GM19238 (cell line): ENCODE data around the gene DZIP3.
"Not testable (repeated sequence)": the region's sequence is repeated elsewhere in the genome, so short reads cannot be mapped to it uniquely, and the experiment has no call there.

Experiments used
- DNase-seq: peaks from one replicate; pipeline ENCODE4 v3.0.0; 2011; ENCODE audit warnings: low spot score; ENCODE audit not compliant: insufficient read length

DZIP3 gene

DNA sequence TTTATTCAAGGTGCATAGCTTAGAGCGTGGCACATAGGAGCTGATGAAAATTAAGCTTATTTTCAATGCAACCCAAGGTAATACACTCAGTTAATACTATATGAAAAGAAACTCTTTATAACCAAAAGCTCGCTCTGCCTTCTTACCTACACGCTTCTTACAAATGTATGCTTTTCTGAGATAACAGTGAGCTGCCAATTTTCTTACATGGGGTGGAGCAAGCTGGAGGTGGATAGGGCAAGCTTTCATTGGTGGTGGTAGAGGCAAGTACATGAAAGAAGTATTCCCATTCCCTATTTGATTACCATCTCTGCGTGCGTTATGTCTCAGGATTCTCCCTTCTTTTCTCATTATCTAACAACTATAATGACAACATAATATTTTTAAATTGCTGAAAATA is 8.9 kb downstream of the DZIP3 start:
- DNase-seq, result no peak

DNA sequence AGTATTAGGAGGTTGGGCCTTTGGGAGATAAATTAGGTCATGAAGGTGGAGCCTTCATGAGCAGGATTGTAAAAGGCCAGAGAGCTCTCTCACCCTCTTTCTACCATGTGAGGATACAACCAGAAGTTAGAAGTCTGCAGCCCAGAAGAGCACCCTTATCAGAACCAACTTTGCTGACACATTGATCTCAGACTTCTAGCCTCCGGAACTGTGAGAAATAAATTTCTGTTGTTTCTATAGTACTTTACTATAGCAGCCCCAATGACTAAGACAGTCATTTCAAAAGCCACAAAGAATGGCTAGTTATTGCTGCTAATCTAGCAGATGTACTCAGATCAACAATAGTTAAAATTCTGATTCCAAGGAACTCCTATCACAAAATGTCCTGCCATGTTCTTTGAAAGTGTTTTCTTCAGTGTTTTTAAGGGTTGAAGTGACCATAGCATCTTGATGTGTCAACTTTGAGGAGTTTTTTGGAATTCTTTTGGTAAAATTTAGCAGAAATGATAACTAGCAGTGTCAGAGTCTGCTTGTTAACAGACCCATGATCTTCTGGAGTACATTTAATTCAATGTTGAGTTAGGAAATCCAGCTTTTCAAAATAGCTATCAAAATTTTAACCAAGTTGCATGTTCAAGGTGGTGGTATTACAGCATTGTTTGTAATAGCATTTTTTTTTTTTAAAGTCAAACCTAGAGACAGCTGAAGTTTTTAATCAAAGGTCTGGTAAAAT is 10.3 kb downstream of the DZIP3 start:
- DNase-seq, result no peak

DNA sequence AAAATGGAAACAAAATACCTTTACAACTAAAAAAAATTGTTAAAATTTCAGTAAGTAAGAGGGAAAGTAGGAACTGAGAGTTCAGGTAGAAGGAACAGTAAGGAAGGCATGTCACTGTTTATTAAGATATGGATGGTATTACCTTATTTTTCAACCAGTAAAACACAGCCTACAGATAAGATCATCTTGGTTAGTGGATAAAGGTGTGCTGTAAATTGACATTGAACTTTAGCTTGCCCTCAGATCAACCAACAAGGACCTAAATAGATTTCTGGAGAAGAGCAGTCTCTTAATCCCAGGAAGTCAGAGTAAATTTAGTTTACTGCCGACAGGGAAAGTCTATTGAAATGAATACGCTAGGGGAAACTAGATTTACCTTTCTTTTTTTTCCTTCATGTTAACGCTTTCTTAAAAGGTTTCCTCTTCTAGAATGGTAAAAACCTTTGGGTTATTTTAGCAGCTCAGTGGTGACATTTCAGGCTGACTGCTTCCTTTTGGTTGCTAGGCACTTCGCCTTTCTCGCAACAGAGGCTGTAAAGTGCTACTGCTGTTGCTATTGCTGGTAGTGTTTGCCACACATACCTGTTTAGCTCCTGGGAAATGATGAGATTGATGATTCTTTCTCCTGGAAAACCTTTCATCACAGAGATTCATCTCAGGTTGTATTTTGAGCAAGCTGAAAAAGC is 12.9 kb downstream of the DZIP3 start:
- no peak for DNase-seq

DNA sequence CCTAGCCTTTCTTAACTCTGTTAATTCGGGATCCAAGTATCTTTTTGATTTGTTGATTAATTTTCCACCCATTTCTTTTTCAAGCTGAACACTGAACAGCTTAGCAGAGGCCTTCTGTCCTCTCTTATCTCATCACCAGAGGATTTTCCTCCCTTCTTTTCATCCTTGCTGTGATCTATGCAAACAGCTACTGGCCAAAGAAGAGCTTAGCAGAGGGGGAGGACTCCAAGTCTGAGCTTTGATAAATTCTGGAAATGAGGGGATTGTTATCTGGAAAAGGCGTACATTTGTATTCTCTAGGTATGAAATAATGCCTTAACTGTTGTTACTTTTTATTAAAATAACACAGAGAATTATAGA is 13.4 kb downstream of the DZIP3 start:
- DNase-seq, result no peak

DNA sequence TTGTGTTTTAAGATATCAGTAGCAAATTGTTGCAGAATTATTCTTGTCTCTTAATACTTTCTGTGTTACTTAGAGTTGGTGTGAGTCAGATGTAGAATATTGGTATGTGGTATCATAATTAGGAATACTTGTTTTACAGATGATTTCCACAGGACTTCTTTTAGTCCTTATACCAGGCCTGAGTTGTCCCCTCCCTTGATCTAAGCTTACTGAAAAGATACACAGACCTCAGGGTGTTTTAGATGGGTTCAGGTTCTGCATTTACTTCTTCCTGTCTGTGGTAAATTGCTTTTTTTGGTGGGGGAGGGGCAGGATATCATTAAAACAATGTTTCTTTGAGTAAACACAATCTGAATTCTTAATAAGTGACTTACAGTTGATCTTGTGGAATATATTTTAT is 14.2 kb downstream of the DZIP3 start:
- no peak for DNase-seq

DNA sequence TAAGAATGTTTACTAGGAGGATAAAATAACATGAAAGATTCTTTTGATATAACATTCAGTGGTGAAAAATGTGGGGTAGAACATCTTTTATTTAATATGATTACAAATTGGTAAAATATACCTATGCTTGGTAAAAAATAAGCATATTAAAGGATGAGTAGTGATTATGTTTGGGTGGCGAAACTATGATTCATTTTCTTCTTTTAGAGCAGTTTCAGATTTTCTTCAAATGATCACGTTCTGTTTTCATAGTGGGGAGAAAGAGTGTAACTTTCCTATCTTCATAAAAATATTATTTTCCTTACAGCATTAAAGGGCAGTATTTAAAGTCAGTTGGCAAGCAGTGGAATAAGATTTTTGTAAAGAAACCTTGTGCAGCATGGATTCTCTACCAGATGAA is 15.5 kb downstream of the DZIP3 start:
- no peak for DNase-seq

DNA sequence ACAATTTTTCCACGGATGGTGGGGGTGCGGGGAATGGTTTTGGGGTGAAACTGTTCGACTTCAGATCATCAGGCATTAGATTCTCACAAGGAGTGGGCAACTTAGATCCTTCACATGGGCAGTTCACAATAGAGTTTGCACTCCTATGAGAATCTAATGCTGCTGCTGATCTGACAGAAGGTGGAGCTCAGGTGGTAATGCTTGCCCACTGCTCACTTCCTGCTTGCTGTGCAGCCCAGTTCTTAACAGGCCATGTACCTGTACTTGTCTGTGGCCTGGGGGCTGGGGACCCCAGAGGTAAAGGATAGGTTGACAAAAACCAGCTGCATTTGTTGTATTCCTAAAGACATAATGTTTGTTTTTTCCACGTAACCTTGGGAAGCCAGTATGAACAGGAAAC is 16.0 kb downstream of the DZIP3 start:
- DNase-seq, result no peak

DNA sequence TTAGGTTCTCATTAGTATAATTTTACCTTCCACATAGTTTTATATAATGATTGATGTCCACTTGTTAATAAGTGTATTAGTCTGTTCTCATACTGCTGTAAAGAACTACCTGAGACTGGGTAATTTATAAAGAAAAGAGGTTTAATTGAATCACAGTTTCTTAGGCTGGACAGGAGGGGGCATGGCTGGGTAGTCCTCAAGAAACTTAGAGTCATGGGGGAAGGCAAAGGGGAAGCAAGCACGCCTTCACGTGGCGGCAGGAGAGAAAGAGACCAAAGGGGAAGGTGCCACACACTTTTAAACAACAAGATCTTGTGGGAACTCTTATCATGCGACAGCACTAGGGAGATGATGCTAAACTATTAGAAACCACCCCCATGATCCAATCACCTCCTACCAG is 19.2 kb downstream of the DZIP3 start:
- DNase-seq, result no peak

DNA sequence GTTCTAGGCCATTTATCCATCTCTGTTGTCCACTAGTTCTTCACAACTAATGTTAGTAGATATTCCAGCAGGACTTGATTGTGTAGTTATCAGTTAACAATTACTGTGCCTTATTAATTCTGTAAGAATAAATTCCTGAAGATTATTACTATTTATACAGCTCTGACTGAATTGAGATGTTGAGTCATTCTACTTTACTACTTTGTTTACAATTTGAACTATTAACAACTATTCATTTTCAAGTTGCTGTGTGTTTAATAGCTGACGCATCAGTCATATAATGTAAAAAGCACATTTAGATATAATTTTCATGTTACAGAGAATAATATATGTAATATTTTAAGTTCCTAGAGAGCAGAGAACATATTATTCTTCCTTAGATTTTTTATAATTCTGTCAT is 21.1 kb downstream of the DZIP3 start:
- DNase-seq, result no peak

DNA sequence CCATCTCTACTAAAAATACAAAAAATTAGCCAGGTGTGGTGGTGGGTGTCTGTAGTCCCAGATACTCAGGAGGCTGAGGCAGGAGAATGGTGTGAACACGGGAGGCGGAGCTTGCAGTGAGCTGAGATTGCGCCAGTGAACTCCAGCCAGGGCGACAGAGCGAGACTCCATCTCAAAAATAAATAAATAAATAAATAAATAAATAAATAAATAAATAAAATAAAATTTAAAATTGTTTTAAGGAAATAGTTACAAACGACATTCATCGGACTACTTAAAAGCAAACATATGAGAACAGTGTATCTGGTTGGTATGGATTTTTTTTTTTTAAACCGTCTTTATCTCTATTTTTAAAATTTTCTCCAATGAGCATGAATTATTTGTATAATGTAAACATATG is 26.6 kb downstream of the DZIP3 start:
- not testable (repeated sequence) for DNase-seq

DNA sequence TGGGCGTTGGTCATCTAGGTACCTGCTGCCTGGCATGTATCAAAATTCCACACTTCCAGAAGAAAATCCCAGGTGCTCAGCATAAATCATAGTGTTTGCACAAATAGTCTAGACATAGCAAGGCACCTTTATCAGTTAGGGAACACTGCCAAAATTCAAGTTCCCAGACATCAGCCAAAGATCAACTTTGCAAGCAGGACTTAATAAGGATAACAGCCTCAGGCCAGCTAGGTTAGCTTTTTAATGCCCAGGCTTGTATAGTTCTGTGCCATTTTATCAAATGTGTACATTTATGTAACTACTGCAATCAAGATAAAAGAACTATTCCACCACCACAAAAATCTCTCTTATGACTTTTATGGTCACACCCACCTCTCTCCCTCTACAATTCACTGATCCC is 30.7 kb downstream of the DZIP3 start:
- no peak for DNase-seq

DNA sequence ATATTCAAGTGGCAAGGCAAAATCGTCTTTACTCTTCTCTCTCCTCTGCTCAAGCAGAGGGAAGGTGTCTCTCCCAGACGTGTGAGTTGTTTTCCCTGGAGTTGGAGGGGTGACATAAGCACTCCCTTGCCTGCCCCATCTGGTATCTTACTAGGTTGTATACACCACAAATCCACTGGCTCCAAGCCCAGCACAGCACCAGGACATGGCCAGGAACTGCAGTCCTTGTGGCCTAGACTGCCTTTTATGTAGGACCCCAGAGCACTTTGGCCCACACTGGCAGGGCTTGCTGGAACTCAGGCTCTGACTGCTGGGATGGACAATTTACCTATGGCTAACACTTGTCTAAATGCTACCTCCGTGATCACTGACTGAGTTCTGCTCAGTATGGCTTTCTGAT is 34.0 kb downstream of the DZIP3 start:
- DNase-seq, result no peak

DNA sequence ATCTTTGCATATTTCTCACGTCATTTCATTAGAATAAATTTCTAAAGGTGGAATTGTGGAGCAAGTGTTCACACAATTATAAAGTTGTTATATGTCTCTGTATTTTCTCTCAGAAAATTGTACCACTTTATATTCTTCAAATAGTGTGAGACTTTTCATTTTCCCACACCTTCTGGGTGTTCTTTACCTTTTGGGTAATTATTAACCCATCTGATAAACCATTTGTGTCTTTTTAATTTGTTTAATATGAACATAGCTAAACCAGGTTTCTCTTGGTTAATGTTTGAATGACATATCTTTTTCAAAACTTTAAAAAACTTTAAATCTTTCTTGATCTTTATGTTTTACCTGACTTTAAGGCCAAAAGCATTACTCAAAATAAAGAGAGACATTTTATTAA is 40.5 kb downstream of the DZIP3 start:
- no peak for DNase-seq

DNA sequence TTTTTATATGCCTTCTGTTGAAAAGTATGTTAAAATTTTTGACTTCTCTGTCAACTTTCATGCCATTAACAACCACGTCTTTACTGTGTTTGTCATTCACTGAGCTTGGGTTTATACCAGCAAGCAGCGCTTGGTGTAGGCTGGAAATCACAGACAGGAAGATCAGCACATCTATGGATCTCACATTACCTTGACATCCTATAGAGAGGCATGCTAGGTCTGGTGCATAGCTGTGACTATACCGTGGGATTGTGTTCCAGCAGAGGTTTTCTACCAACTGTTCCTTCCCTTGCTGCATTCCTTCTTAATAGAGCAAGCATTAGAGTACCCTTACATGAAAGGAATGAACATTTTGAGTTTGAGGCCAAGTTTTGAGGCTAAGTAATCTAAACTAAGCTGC is 53.0 kb downstream of the DZIP3 start:
- DNase-seq, result no peak

DNA sequence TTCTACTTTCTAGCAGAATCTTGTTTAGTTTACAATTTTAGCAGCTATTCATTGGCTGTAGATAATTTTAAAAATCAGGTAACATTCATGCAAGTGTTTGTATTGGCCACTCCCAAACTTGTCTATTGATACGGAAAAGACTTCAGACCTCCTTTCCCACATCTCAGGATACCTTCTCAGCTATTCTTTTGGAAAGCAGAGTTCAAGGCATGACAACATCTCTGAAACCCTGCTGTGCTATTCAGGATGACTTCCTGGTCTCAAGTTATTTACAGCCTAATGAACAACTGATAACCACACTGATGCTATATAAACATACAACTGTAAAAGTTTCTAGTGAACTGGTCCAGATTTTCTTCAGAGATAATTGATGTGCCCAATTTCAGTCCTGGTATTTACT is 55.8 kb downstream of the DZIP3 start:
- DNase-seq, result no peak

DNA sequence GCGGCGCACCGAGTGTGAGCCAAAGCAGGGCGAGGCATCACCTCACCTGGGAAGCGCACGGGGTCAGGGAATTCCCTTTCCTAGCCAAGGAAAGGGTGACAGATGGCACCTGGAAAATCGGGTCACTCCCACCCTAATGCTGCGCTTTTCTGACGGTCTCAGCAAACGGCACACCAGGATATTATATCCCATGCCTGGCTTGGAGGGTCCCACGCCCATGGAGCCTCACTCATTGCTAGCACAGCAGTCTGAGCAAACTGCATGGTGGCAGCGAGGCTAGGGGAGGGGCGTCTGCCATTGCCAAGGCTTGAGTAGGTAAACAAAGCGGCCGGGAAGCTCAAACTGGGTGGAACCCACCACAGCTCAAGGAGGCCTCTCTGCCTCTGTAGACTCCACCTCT is 66.1 kb downstream of the DZIP3 start:
- not testable (repeated sequence) for DNase-seq

DNA sequence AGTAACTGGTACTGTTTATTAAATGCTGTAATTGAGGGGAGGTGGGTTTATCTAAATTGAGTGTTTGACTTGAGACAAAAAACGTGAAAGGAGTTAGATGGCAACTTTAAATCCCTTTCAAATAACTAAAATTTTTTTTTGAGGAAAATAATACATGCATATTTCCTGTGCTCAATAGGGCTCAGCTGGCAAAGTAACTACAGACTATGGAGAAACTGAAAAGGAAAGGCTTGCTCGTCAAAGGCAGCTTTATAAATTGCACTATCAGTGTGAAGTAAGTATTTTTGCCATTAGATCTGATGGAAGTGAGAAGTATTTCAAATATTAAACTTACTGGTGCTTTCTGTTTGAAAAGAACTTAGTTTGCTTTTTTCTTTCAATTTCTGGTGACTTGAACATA is 72.2 kb downstream of the DZIP3 start:
- no peak for DNase-seq

DNA sequence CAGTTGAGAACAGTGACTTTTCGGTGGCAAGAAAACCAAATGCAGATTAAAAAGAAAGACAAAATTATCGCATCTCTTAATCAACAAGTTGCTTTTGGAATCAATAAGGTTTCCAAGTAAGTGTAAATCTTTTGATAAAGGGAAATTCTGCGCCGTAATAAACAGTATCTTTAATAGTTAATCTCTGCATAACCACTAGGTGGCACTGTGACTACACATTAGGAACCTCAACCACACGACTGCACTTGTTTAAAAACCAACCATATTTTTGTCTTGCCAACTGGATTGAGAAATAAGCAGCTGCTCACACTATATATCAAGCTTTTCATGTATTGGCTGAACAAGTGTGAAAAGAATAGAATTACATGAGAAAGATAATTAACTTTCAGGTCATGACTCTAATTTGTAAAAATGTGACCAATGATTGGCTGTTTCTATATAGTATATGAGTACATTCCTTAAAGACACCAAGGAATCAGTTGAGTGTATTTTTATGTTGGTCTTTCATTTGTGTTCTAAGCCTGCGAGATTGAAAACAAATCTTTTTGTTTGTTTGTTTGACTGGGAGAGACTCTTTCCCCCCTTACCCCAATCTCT is 72.7 kb downstream of the DZIP3 start:
- DNase-seq, result peak; percentile 35

DNA sequence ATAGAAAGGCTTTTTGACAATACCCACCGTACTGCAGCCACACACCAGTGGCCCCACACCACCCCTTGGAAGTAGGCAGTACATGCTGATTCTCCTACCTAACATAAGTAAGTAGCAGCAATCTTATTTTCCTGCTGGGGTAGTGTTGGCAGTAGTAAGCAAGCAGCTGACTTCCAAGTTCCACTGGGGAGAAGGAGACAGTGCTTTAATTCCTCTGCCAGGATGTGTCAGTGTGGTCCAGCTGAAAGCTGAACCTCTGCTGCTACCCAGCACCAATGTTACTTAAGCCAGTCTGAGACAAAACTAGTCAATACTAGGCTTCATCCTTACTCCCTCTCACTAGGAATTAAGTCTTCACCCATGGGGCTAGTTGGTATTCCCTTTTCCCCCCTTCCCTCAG is 74.7 kb downstream of the DZIP3 start:
- no peak for DNase-seq

DNA sequence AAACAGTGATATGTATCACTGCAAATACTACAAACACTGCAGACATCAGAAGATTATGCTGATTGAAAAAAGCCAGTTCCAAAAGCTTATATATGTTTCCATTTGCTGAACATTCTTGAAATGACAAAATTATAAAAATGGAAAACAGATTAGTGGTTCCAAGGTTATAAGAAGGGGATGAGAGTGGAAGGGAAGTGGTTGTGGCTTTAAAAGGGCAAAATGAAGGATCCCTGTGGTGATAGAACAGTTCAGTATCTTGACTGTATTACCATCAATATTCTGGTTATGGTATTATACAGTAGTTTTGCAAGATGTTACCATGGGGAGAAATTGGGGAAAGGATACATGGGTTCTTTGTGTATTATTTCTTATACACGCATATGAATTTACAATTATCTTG is 77.8 kb downstream of the DZIP3 start:
- DNase-seq, result no peak

DNA sequence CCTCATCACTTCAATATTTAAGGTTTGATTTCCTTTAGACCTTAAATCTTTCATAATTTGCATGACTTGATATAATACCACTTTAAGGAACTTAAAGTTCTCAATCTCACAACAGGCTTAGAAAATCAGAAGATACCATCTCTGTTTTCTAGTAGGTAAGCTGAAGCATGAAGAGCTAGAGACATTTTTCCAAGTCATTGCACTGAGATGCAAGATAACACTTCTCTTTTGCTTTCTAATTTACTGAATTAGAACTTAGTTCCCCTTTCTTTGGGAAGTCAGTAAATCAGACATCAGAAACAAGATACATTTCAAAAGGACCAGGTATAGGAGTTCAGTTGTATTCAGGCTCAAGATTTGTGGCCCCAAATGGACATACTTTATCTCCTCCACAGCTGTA is 79.7 kb downstream of the DZIP3 start:
- DNase-seq, result no peak

DNA sequence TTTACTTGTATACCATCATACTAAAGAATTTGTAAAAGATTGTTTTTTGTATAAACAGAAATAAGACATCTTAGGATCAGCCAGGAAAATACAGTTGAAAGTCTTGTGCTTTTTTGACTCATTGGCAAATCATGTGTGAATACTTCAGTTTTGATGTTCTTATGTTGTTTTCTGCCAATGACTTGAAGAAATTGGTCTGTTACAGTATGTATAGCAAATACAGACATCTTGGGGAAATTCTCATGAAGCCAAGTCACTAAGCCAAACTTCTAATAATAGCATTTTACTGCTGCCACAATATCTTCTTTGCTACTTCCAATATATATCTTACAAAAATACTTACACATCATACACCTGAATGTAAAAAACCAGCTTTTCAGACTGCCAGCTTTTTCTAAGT is 83.2 kb downstream of the DZIP3 start:
- DNase-seq, result no peak
